Ishikawa (cell line): ENCODE results near the gene MUC21.

ENCODE experiments used
- CEBPB ChIP-seq: IDR thresholded peaks from 2 replicates; pipeline ENCODE4 v1.6.1; 2012
- CREB1 ChIP-seq: IDR thresholded peaks from 2 replicates; pipeline ENCODE4 v1.6.1; 2012; ENCODE audit warnings: low read depth
- EGR1 ChIP-seq: IDR thresholded peaks from 2 replicates; pipeline ENCODE4 v1.6.1; 2012
- EP300 ChIP-seq: IDR thresholded peaks from 2 replicates; pipeline ENCODE4 v1.6.1; 2012; ENCODE audit warnings: borderline replicate concordance
- FOXM1 ChIP-seq: IDR thresholded peaks from 2 replicates; pipeline ENCODE4 v1.6.1; 2012; ENCODE audit warnings: low read depth, borderline replicate concordance
- NFIC ChIP-seq: IDR thresholded peaks from 2 replicates; pipeline ENCODE4 v1.6.1; 2012
- RAD21 ChIP-seq: IDR thresholded peaks from 2 replicates; pipeline ENCODE4 v1.6.1; 2012; ENCODE audit warnings: low read depth
- REST ChIP-seq: IDR thresholded peaks from 2 replicates; pipeline ENCODE4 v1.6.1; 2012; ENCODE audit warnings: low read depth, mild to moderate bottlenecking
- TAF1 ChIP-seq: IDR thresholded peaks from 2 replicates; pipeline ENCODE4 v1.6.1; 2012; ENCODE audit warnings: low read depth, mild to moderate bottlenecking
- TCF12 ChIP-seq: IDR thresholded peaks from 2 replicates; pipeline ENCODE4 v1.6.1; 2012; ENCODE audit warnings: low read depth
- TEAD4 ChIP-seq: IDR thresholded peaks from 2 replicates; pipeline ENCODE4 v1.6.1; 2012
- YY1 ChIP-seq: IDR thresholded peaks from 2 replicates; pipeline ENCODE4 v1.6.1; 2012; ENCODE audit warnings: low read depth
- ZBTB7A ChIP-seq: IDR thresholded peaks from 2 replicates; pipeline ENCODE4 v1.6.1; 2012; ENCODE audit warnings: low read depth
- TF ChIP-seq, protein P1 (sequence below): IDR thresholded peaks from 2 replicates; pipeline ENCODE4 v1.6.1; 2012
- TF ChIP-seq, protein P2 (sequence below): IDR thresholded peaks from 2 replicates; pipeline ENCODE4 v1.6.1; 2012

The MUC21 gene

GRCh38 chr6:30965140-30965601, 18.3 kb upstream of the MUC21 start:
- TF ChIP-seq, protein P1, sequence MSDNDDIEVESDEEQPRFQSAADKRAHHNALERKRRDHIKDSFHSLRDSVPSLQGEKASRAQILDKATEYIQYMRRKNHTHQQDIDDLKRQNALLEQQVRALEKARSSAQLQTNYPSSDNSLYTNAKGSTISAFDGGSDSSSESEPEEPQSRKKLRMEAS: no peak
- TF ChIP-seq CREB1 (no peak), TCF12 (no peak), TEAD4 (no peak), EGR1 (no peak), TAF1 (no peak)

DNA sequence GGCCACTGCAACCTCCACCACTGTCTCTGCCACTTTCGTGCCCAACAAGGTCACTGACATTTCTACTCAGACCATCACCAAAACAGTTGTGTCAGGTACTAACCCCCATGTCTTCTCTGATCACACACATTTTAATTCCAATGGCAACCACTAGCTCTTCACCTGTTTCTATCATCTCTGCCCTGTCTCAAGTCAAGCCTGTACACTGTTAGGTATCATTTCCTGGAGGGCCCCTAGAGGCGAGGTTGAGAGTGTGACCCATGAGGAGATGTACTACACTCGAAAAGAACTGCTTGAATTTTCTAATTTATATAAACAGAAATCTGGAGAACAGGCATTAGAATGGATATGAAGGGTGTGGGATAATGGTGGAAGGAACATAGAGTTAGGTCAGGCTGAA, 17.4 kb upstream of the MUC21 start:
- TF ChIP-seq REST (no peak), TAF1 (no peak), CREB1 (no peak), YY1 (no peak), CEBPB (no peak), ZBTB7A (no peak), EP300 (no peak)
- TF ChIP-seq, protein P1: no peak
- TF ChIP-seq, protein P2, sequence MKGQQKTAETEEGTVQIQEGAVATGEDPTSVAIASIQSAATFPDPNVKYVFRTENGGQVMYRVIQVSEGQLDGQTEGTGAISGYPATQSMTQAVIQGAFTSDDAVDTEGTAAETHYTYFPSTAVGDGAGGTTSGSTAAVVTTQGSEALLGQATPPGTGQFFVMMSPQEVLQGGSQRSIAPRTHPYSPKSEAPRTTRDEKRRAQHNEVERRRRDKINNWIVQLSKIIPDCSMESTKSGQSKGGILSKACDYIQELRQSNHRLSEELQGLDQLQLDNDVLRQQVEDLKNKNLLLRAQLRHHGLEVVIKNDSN: no peak

GRCh38 chr6:30970946-30971345, 12.6 kb upstream of the MUC21 start:
- TF ChIP-seq, protein P1: no peak
- TF ChIP-seq CEBPB (no peak), EGR1 (no peak), RAD21 (no peak)

DNA sequence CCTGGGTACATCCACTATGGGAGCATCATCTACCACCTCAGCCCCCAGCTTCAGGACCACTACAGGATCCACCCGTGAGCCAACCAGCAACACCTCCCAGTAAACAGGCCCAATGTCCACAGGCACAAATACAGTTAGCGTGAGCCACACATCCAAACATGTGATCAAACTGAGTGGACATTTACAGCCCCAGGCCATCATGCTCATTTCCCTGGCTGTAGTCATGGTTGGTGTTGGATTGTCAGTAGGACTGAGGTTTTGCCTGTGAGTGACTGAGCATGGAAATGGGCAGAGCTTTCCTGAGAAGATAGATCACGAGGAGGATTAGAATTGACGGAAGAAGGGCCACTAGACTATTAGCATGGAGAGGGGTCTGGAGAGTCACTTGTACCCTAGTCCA, 10.7 kb upstream of the MUC21 start:
- TF ChIP-seq TCF12: no peak
- no peak for TF ChIP-seq YY1
- no peak for TF ChIP-seq EP300
- no peak for TF ChIP-seq ZBTB7A
- TF ChIP-seq REST: no peak
- TF ChIP-seq NFIC: no peak
- no peak for TF ChIP-seq FOXM1
- TF ChIP-seq CREB1: no peak
- TF ChIP-seq CEBPB: no peak
- TF ChIP-seq, protein P2: no peak

DNA sequence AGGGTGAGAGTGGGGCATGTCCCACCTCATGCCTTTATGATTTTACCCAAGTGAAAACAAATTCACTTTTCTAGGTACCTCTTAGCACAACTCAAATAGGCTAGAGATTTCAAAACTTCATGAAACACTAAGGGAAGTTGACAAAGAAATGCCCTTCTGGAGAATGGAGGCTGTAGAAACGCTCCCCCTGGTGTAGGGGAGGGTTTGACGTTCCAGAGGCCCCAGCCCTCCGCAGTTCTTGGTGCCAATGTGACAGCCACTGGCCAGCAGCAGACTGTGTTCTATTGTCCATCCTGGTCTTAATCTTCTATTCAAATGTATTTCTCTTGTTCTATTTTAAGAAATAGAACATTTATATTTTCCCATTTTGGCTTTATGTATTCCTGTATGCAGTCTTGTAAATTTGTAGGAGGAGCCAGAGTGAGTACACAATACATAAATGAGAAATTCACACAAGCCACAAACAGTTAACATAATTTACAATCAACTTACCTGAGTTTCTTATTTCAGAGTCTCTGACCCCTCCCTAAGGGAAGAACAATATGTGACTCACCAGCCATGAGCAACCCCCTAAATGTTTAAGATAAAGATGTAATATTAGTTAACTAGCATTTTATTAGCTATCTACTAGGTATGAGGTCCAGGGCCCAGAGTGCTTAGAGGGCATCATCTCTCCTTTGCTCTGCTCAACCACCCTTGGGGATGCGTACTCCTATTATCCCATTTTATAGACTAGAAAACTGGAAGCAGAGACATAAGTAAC, 8.8 kb upstream of the MUC21 start:
- TF ChIP-seq, protein P2: no peak
- TF ChIP-seq YY1 (no peak), ZBTB7A (no peak), CREB1 (no peak), NFIC (no peak), FOXM1 (no peak)

GRCh38 chr6:30979141-30979540, 4.4 kb upstream of the MUC21 start:
- TF ChIP-seq REST: no peak
- no peak for TF ChIP-seq EP300
- no peak for TF ChIP-seq ZBTB7A
- TF ChIP-seq, protein P1: no peak
- no peak for TF ChIP-seq CEBPB
- TF ChIP-seq TCF12: no peak
- no peak for TF ChIP-seq TEAD4
- no peak for TF ChIP-seq EGR1
- no peak for TF ChIP-seq FOXM1
- TF ChIP-seq RAD21: no peak
- TF ChIP-seq TAF1: no peak
- no peak for TF ChIP-seq NFIC
- no peak for TF ChIP-seq CREB1
- TF ChIP-seq, protein P2: no peak
- TF ChIP-seq YY1: no peak
